ENCODE measurements around the gene TYRO3. TPM values are rescaled to one million over a fixed set of nuclear protein-coding genes. Genes with fewer than 3 reads are reported as not detected.
A peak's percentile ranks its signal among the peaks of the same experiment; 100 is the strongest.

Gene TYRO3
- total RNA-seq, 4 donors from 2014 or later: 2.8 to 16.2 (median 6.8) TPM

DNA sequence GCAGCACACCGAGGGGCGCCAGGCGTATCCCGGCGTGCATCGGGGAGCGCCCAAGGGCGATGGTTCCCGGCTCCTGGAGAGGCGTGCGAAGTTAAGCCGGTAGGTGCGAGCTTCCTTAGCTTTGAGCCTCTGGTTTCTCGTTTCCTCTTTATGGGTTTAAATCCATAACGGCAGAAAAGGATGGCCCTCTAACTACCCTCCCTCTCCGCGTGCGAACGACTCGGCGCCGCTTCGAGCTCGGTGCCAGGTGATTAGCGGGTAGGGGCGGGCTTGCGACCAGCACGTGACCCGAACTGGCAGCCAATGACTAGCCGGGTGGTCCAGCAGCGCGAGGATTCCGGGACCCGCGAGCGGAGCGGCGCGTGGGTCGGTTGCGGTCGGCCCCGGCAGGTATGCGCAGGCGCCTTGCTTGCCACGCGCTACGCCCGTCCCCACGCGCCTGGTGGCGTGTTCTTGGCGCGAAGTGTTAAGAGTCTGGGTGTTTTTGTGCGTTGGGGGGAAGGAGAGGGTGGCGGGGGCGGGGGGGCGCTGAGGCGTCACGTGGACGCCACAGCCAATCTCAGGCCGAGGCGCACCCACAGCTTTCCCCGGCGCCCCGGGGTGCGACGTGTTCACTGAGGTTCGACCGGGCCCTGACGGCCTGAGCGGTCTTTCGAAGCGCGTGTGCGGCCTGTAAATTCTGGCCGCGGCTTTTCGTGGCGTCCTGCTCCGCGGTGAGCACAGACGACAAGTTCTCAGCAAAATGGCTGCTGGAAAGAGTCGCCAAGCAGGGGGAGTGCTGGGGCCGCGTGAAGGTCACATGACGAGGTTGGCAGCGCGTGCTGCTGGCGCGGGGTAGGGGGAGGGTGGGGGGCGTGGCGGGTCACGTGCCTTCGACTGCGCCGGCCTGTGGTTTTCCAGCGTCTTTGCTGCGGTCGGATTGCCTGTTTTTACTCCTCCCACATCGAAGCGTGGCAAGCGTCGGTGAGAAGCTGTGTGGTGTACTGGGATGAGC, 62.5 kb downstream of the TYRO3 start:
- Histone ChIP-seq H3K4me3 (peak overlapping the region; percentile 35 to 66 (median 55)), H3K27me3 (no peaks in the 10 kb centered on the region), H3K27ac (peak overlapping the region; percentile 53 to 68 (median 68)), H3K4me1 (peaks cover 0 to 10% (median 5%) of the 10 kb centered on the region in 4 donors), H3K9me3 (no peaks in the 10 kb centered on the region), H3K36me3 (no peaks in the 10 kb centered on the region)
- DNase-seq: peak; percentile 73 to 87 (median 81)
- TF ChIP-seq, protein P1, sequence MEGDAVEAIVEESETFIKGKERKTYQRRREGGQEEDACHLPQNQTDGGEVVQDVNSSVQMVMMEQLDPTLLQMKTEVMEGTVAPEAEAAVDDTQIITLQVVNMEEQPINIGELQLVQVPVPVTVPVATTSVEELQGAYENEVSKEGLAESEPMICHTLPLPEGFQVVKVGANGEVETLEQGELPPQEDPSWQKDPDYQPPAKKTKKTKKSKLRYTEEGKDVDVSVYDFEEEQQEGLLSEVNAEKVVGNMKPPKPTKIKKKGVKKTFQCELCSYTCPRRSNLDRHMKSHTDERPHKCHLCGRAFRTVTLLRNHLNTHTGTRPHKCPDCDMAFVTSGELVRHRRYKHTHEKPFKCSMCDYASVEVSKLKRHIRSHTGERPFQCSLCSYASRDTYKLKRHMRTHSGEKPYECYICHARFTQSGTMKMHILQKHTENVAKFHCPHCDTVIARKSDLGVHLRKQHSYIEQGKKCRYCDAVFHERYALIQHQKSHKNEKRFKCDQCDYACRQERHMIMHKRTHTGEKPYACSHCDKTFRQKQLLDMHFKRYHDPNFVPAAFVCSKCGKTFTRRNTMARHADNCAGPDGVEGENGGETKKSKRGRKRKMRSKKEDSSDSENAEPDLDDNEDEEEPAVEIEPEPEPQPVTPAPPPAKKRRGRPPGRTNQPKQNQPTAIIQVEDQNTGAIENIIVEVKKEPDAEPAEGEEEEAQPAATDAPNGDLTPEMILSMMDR (IDR thresholded peaks at IDR 0.05): no peak
- no peak for TF ChIP-seq POLR2A (IDR thresholded peaks at IDR 0.05)

DNA sequence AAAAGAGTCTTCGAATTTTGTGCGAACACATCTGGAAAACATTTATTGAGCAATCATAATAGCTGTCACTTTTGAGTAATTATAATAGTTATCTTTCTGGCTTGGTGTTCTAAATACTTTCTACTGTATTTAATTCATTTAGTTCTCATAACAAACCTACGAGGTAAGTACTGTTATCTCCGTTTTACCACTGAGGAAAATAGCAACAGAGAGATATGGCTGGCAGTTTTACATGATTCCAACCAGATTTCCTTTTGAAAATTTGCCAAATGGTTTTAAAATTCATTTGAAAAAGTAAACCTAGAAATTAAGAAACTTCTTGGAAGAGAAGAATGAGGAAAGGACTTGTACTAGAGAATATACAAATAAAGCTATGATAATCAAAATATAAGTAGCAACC, 63.9 kb downstream of the TYRO3 start:
- Histone ChIP-seq H3K27ac (no peak overlapping the region), H3K9me3 (no peaks in the 10 kb centered on the region), H3K36me3 (no peaks in the 10 kb centered on the region), H3K27me3 (no peaks in the 10 kb centered on the region), H3K4me1 (peaks cover 0 to 10% (median 5%) of the 10 kb centered on the region in 4 donors), H3K4me3 (no peak overlapping the region)
- TF ChIP-seq, protein P1 (IDR thresholded peaks at IDR 0.05): no peak
- TF ChIP-seq POLR2A (IDR thresholded peaks at IDR 0.05): no peak
- no peak for DNase-seq

DNA sequence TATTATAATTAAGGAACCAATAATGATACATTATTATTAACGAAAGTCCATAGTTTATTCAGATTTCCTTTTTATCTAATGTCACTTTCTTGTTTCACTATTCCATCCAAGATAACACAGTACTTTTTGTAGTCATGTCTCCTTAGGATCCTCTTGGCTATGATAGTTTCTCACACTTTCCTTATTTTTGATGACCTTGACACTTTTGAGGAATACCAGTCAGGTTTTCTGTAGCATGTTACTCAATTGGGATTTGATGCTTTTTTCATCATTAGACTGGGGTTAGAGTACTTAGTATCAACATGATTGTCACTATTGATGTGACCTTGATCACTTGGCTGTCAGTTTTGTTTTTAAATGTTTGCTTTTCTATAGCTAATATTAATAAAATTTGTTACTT, 68.2 kb downstream of the TYRO3 start:
- H3K27ac ChIP-seq: no peak overlapping the region

DNA sequence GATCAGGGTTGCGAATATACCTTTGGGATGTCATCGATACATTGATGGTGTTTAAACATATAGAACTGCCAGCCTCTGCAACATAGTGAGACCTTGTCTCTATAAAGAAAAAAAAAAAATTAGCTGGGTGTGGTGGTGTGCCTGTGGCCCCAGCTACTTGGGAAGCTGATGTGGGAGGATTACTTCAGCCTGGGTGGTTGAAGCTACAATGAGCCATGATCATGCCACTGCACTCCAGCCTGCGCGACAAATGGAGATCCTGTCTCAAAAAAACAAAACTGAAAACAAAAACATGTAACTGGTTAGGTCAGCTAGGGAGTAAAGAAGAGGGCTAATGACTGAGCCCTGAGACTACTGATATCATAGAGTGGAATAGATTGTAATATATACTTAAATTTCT, 70.5 kb downstream of the TYRO3 start:
- H3K27me3 ChIP-seq: no peaks in the 10 kb centered on the region
- no peak overlapping the region for H3K27ac ChIP-seq
- no peaks in the 10 kb centered on the region for H3K9me3 ChIP-seq
- peaks cover 0 to 5% (median 0%) of the 10 kb centered on the region in 4 donors for H3K4me1 ChIP-seq
- TF ChIP-seq, protein P1 (IDR thresholded peaks at IDR 0.05): no peak
- no peak for TF ChIP-seq POLR2A (IDR thresholded peaks at IDR 0.05)
- no peaks in the 10 kb centered on the region for H3K36me3 ChIP-seq
- no peak for DNase-seq
- H3K4me3 ChIP-seq: no peak overlapping the region

More for the DNA sequence above, 68.2 kb downstream of the TYRO3 start:
- Histone ChIP-seq H3K36me3 (no peaks in the 10 kb centered on the region), H3K9me3 (no peaks in the 10 kb centered on the region), H3K4me1 (peaks cover 0 to 5% (median 0%) of the 10 kb centered on the region in 4 donors), H3K27me3 (no peaks in the 10 kb centered on the region), H3K4me3 (no peak overlapping the region)
- TF ChIP-seq, protein P1 (IDR thresholded peaks at IDR 0.05): no peak
- no peak for TF ChIP-seq POLR2A (IDR thresholded peaks at IDR 0.05)
- no peak for DNase-seq

DNA sequence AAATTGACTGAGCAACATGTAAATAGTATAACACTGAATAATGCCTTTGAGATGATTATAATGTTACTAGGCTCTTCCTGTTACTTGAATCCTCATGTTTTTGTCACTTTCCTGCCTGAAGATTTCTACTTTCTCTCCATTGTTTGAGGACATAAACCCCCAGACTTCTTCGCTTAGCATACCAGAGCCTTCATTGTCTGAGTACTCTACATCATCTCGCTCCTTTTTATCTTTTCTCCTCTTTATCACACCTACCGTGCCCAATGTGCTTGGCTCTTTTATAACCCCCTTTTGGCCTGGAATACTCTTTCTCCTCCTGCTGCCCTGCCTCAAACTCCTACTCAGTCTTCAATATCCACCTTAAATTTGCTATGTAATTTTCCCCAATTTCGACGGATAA, 70.9 kb downstream of the TYRO3 start:
- Histone ChIP-seq H3K9me3 (no peaks in the 10 kb centered on the region), H3K27ac (no peak overlapping the region), H3K36me3 (no peaks in the 10 kb centered on the region), H3K4me1 (peaks cover 0 to 5% (median 0%) of the 10 kb centered on the region in 4 donors), H3K4me3 (no peak overlapping the region), H3K27me3 (no peaks in the 10 kb centered on the region)
- DNase-seq: no peak
- TF ChIP-seq POLR2A (IDR thresholded peaks at IDR 0.05): no peak
- TF ChIP-seq, protein P1 (IDR thresholded peaks at IDR 0.05): no peak
